ENCODE results near the gene D2HGDH.

GRCh38 chr2:241695651-241696050, 38.8 kb upstream of the D2HGDH start:
- TF ChIP-seq POLR2AphosphoS5 (IDR thresholded peaks at IDR 0.05; ENCODE audit: borderline replicate concordance, low read depth, low read length) (no peak), EZH2 (IDR thresholded peaks at IDR 0.05) (no peak)
